Ovary (tissue), 3 donors: ENCODE measurements around the gene MAGEA9B.

Experiments
- POLR2A ChIP-seq: fragments of 450-650 bp; IDR thresholded peaks from one replicate; pipeline ENCODE4 v1.6.1; 2017; ENCODE audit warnings: antibody characterized with exemption, mild to moderate bottlenecking, moderate library complexity
- TF ChIP-seq, protein P1 (sequence below), 3 donors: fragments of 450-650 bp in 2 of 3; fragments of 200-600 bp in 1 of 3; IDR thresholded peaks; one replicate each; pipeline versions ENCODE4 v1.5.1 to v1.8.0; 2016 to 2022; ENCODE audit warnings: antibody characterized with exemption in 3 of 3, mild to moderate bottlenecking in 1 of 3
- donor health status: DM: no; HTN: no; CAD: no.

- TF ChIP-seq POLR2A, result no peak
- TF ChIP-seq, protein P1, sequence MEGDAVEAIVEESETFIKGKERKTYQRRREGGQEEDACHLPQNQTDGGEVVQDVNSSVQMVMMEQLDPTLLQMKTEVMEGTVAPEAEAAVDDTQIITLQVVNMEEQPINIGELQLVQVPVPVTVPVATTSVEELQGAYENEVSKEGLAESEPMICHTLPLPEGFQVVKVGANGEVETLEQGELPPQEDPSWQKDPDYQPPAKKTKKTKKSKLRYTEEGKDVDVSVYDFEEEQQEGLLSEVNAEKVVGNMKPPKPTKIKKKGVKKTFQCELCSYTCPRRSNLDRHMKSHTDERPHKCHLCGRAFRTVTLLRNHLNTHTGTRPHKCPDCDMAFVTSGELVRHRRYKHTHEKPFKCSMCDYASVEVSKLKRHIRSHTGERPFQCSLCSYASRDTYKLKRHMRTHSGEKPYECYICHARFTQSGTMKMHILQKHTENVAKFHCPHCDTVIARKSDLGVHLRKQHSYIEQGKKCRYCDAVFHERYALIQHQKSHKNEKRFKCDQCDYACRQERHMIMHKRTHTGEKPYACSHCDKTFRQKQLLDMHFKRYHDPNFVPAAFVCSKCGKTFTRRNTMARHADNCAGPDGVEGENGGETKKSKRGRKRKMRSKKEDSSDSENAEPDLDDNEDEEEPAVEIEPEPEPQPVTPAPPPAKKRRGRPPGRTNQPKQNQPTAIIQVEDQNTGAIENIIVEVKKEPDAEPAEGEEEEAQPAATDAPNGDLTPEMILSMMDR (IDR thresholded peaks at IDR 0.05), result peak in 1 of 3 donors; percentile 24
Measured at GRCh38 chrX:149630681-149631233, 43.5 kb upstream of the MAGEA9B start.
